ENCODE data around the gene HSPA9.
A peak's percentile ranks its signal among the peaks of the same experiment; 100 is the strongest.

HSPA9 gene

GRCh38 chr5:138553437-138554095 lies 21.6 kb downstream of the HSPA9 start:
- DNase-seq (ENCODE audit: low spot score) = no peak
- in situ Hi-C loops (cut with MboI; ENCODE audit: low sequenced_read_pairs, unreplicated experiment) = no loop called here
- TF ChIP-seq CTCF (IDR thresholded peaks at IDR 0.05; ENCODE audit: borderline replicate concordance, control extremely low read depth, extremely low read depth, insufficient read depth, missing control alignments) = no peak

GRCh38 chr5:138552657-138553056 lies 22.5 kb downstream of the HSPA9 start:
- no peak for DNase-seq (ENCODE audit: low spot score)
- in situ Hi-C loops (cut with MboI; ENCODE audit: low sequenced_read_pairs, unreplicated experiment) = no loop called here
- TF ChIP-seq CTCF (IDR thresholded peaks at IDR 0.05; ENCODE audit: borderline replicate concordance, control extremely low read depth, extremely low read depth, insufficient read depth, missing control alignments) = no peak

- TF ChIP-seq CTCF (IDR thresholded peaks at IDR 0.05; ENCODE audit: borderline replicate concordance, control extremely low read depth, extremely low read depth, insufficient read depth, missing control alignments) = no peak
- in situ Hi-C loops (cut with MboI; ENCODE audit: low sequenced_read_pairs, unreplicated experiment) = no loop called here
Observed at GRCh38 chr5:138549414-138549813, 25.8 kb downstream of the HSPA9 start.

GRCh38 chr5:138545919-138546562 lies 29.2 kb downstream of the HSPA9 start:
- in situ Hi-C loops (cut with MboI; ENCODE audit: low sequenced_read_pairs, unreplicated experiment) = no loop called here
- TF ChIP-seq CTCF (IDR thresholded peaks at IDR 0.05; ENCODE audit: borderline replicate concordance, control extremely low read depth, extremely low read depth, insufficient read depth, missing control alignments) = no peak
- DNase-seq (ENCODE audit: low spot score) = no peak

More at GRCh38 chr5:138549414-138549813, 25.8 kb downstream of the HSPA9 start:
- DNase-seq (ENCODE audit: low spot score) = no peak

GRCh38 chr5:138544181-138545134 lies 30.7 kb downstream of the HSPA9 start:
- TF ChIP-seq CTCF (IDR thresholded peaks at IDR 0.05; ENCODE audit: borderline replicate concordance, control extremely low read depth, extremely low read depth, insufficient read depth, missing control alignments) = no peak
- in situ Hi-C loops (cut with MboI; ENCODE audit: low sequenced_read_pairs, unreplicated experiment) = no loop called here
- DNase-seq (ENCODE audit: low spot score) = no peak

- in situ Hi-C loops (cut with MboI; ENCODE audit: low sequenced_read_pairs, unreplicated experiment) = no loop called here
- peak; percentile 72 for DNase-seq (ENCODE audit: low spot score)
Observed at GRCh38 chr5:138543730-138544104, 31.5 kb downstream of the HSPA9 start.

More at GRCh38 chr5:138543730-138544104, 31.5 kb downstream of the HSPA9 start:
- TF ChIP-seq CTCF (IDR thresholded peaks at IDR 0.05; ENCODE audit: borderline replicate concordance, control extremely low read depth, extremely low read depth, insufficient read depth, missing control alignments) = no peak
